Measurements from ENCODE around the gene HTR1B.

The HTR1B gene, protein sequence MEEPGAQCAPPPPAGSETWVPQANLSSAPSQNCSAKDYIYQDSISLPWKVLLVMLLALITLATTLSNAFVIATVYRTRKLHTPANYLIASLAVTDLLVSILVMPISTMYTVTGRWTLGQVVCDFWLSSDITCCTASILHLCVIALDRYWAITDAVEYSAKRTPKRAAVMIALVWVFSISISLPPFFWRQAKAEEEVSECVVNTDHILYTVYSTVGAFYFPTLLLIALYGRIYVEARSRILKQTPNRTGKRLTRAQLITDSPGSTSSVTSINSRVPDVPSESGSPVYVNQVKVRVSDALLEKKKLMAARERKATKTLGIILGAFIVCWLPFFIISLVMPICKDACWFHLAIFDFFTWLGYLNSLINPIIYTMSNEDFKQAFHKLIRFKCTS

DNA sequence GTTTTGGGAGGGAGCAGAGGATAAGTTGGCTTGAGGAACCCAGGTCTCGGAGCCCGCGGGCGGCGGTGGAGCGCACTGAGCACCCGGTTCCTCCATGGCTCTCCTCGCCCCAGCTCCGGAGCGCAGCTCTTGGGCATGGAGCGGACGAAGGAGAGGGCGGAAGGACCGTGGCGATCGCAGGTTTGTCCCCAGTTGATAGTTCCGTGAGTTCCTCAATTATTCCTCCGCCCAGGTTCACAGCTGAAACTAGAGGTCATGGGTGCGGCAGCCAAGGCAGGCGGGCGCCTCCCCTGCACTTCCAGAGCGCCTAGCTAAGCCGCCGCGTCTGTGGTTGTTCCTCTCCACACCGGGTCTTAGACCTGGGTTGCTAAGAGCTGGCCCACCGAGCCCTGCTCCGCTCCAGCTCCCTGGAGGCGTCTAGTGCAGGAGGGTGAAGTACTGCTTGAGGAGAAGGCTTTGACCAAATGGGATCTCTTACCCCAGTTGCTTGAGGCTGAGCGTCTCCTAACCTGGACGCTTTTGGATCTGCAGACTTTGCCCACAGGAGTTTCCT, at the start of gene HTR1B:
Gene HTR1B (minus strand): TSS at position 184 of the 553 bp plus-strand sequence. CDS start 88 bp downstream, at position 96.
- no peak for DNase-seq

DNA sequence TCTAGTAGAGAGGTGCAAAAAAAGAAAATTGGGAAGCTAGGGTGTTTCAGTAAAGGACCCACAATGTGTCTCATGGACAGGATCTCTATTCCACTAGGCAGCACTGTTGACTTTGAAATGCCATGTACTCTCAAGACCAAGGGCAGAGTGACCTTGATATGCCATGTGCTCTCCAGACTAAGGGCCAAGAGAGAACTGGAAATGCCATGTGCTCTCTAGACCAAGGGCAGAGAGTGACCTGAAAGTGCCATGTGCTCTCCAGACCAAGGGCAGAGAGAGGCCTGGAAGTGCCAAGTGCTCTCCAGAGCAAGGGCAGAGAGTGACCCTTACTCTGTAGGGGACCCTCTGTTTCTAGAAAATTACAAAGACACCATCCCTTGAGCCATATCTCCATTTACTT, 49.3 kb upstream of the HTR1B start:
- DNase-seq = no peak

DNA sequence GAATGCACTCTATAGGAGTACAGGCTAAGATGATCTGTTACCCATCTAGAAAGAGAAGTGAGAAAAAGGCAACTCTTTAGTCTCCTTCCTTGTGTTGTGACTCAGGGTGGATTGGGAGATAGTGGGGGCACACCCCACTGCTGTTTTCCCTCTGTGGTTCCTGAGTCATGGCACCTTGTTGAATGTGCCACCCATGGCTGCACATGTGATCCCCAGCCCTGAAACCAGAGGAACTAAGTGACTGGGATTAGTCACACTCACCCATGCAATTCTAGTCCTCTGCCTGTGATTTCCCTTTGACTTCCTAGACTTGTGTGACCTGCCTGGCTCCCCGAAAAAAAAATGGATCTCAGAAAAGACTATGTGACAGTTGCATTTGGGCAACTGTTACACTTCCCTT, 48.6 kb upstream of the HTR1B start:
- DNase-seq = no peak

DNA sequence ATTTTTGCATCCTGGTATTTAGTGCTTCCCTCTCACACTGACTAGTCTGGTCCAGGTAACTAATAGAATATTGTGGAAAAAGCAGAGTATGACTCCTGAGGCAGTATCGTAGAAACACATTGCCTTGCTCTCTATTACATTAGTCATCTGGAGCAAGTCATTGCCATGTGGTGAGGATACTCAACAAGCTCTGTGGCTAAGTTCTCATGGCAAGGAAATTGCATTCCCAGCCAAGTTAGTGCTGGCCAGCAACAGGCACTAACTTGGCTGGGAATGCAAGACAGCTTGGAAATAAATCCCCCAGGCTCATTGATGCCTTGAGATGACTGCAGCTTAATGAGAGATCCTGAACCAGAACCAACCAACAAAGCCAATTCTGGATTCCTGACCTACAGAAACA, 39.7 kb upstream of the HTR1B start:
- no peak for DNase-seq

DNA sequence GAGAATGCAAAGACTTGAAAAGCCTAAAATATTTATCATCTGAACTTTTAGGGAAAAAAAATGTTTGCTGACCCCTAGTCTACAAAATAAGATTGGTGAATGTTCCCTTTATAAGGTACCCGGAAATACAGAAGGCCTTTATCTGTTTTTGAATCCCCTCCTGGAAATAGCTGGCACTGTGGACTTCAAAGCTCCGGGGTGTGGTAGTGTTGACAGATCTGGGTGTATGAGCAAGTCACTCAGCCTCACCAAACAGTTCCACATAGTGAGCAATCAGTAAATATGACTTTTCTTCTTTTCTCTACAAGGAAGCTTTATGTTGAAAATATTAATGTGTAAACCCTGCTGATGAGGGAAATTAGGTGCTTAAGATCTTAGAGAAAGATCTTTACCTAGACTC, 29.2 kb upstream of the HTR1B start:
- no peak for DNase-seq

DNA sequence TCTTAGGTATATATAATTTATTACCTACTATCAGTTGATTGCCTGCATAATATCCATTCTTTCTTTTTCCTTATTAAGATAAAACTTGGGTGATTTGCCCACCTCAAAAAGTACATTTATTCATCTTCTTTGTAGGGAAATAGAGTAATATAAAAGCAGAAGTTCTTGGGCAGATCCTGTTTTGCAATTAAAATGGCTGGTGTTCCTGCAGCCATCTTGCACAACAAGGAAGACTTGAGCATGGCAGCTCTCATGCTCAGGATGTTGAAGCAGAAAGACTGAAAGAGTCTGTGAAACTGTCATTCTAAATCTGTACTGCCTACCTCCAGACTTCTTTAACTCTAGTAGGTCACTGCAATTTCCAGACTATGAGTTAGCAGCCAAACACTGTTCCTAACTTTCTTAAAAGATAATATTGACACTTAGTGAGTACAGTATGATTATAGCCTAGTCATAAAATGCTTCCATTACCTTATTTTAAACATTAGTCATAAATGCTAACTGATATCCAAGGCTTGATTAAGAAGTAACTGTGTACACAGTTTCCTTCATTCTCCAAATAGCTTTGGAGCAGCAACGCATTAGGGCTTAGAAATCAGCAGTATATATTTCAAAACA, 24.6 kb upstream of the HTR1B start:
- DNase-seq = no peak

DNA sequence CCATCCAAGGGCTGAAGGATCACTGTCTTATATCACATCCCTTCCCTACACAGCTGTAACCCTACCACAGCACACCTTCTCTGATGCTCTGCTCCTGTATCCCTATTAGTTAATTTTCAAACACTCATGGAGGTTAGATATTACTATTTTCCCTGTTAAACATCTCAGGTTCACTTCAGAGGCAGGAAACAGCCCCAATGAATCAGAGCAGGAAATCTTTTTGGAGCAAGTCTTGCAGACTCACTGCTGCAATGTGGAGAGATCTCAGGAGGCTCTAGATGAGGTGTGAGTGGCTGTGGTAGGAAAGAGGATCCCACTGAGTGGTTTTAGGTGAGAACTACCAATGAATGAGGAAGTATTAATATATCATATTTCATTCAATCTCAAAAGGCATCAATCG, 19.7 kb upstream of the HTR1B start:
- DNase-seq = no peak

DNA sequence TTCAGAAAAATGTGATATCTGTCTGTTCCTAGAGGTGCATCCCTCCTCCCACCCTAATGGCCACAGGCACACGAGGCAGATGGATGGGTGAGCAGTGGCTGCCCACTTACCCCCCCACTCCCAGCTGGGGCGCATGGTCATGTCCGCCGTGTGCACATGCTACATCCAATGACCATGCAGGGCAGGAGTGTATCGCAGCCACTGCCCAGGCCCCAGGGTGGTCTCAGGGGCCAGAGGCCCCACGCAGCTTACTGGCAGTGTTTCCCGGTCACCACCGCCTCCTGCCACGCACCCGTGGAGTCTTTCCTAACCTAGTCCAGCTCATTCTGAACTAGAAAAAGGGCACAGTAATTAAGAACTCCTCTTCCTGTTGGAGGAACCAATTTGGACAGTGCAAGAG, 11.7 kb upstream of the HTR1B start:
- no peak for DNase-seq

DNA sequence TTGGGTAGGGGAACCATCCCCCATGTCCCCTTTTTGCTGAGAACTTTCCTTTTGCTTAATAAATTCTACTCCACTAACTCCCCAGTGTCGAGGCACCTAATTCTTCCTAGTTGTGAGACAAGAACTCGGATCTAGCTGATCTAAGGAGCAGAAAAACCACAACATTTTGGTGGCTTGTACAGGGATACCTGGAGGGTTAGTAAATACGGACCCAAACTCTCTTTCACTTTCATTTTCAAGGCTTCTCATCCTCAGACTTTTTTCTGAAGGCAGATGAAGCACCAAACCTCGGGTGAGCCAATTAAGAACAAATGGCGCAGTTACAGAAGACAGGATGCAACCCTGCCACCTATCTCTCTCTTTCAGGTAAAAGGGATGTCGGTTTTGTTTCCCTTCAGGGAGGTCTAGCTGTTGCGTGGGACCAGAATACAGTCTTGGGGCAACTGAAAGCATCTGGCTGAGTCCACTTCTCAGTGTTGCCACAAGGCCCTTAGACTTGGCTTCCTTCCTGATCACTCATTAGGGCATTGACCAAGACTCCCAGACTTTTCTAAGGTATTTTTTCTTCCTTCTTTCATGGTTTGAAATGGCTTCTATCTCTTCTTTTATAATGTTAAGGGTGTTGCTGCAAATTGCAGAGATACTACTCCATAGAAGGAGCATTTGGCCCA, 11.1 kb upstream of the HTR1B start:
- no peak for DNase-seq

DNA sequence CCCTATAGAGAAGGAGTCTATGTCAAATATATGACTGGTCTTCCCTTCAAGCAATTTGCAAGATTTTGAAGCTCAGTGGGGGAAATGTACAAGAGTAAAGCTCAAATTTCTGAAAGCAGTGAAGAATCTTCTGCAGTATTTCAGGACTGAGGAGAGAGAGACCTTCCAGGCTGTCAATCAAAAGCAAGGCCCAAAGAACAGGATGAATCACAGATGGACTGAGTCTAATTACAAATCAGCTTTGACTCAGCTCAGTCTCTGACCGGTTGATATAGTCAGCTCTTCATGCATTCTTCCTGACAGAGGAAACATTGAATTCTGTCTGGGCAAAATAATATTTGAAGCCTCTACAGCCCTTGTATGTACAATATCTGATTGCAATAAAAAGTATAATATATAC, 7.7 kb upstream of the HTR1B start:
- DNase-seq = no peak

DNA sequence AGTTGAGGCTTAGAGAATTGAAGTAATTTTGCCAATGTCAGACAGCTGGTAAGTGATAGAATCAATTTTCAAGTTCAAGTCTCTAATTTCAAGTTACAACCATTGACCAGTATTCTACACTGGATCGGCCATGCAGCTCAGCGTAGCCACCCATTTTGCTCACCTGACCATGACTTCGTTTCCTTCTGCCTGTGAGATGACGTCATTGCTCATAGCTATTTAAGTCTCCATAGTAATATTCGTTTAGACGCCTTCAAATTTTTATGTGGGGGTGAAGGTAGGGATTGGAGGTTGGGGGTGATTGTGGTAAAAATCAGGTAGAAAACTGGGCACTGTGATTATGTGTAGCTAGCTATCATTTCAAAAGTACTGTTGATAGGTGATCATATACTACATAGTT, 5.6 kb upstream of the HTR1B start:
- DNase-seq = no peak

DNA sequence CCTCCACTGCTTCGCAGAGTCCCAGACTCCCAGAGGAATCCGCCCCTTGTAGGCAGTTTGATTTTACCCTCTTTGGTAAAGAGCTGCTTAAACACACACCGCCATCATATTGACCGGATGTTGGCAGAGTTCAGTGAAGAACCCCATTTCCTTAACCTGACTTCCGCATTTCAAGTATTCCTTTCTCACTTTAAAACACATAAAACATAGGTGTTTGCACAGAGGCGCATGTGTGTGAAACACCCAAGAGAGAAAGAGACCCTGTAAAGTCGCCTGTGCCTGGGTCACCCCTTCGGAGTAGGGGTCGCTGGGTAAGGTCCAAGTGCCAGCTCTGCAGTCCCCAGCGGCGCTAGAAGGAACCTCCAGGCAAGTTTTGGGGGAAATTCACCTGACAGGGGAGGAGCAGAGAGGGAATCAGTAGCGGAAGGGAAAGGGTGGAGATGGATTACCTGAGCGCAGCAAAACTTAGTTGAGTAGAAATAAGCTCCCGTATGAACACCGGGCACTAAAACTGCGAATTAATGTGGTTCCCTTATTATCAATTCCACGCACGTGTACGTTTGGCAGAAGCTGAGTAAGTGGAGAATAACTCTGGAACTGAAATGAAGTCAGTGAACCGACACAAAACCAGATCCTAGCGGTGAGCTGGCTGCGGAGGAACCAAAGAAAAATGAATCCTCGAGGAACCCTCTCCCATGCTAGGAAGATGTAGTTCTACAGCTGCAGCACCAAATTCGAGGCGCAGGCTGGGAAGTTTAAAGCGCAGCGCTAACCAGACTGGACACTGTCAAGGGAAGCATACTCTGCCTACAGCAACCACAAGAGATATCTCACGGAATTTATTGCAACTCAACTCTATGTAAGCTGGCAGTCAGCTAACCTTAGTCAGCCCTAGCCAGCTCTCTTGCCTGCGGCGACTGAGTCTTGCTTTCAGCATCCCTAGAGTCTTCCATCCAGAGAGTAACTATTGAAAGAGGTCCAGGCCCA, 3.5 kb upstream of the HTR1B start:
- no peak for DNase-seq

DNA sequence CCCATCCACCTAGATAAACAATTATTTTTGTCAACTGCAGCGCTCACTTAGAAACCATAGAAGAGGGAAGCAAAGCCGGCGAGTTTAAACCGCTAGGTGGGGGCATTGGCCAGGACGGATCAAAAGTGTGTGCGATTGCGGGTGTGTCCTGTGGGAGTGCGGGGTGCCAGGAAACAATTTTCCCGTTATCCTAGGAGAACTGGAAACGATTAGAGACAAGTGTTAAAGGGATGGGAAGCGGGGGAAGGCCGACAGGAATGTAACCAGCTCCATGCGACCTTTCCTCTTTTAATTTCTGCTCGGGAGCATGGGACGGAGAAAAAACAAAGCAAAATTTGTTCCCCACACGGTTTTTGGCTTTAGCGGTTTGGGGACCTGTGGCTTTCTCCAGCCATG, 2.8 kb upstream of the HTR1B start:
- no peak for DNase-seq

DNA sequence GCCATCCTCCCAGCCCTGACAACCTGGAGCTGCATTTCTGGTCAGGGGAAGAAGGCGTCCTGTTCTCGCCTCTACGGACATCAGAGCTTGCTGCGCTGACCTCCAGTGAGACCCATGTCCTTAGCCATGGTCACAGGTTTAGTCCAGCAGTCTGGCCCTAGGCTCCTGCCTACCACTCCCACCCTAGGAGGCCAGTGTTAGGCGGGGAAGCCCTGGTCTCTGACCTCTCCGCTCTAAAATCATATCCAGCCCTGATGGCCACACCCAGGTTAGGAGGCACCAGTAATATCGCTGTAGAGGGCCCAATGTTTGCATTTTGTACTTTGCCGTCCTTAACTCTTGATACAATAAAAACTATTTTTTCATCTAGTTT, 1.2 kb upstream of the HTR1B start:
- no peak for DNase-seq

DNA sequence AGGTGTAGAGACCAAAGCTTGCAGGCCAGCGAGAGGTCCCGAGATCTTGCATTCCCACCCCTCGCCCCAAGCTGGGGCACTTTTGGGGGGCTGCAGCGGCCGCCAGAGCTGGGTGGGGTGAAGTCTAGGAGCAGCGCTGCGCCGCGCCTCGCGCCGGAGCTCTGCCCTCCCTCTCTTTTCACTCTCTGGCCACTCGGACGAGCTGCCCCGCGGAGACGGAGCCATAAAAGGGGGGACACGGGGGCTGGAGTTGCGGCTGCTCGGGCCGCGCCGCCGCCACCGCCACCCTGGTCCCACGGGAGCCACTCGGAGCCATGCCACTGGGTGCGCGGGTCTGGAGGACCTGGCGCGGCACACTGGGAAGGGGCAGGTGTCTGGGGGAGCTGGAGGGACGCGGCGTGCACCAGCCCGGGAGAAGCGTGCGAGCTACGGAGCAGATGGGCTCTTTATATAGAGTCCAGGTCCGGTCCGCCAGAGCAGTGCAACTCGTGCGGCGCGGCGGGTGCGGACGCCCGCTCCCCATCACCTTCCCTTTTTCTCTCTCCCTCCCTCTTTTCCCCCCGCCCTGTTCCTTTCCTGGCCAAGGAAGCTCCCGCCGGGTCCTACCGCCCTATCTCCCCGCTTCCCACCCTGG, 687 bp upstream of the HTR1B start:
- no peak for DNase-seq

DNA sequence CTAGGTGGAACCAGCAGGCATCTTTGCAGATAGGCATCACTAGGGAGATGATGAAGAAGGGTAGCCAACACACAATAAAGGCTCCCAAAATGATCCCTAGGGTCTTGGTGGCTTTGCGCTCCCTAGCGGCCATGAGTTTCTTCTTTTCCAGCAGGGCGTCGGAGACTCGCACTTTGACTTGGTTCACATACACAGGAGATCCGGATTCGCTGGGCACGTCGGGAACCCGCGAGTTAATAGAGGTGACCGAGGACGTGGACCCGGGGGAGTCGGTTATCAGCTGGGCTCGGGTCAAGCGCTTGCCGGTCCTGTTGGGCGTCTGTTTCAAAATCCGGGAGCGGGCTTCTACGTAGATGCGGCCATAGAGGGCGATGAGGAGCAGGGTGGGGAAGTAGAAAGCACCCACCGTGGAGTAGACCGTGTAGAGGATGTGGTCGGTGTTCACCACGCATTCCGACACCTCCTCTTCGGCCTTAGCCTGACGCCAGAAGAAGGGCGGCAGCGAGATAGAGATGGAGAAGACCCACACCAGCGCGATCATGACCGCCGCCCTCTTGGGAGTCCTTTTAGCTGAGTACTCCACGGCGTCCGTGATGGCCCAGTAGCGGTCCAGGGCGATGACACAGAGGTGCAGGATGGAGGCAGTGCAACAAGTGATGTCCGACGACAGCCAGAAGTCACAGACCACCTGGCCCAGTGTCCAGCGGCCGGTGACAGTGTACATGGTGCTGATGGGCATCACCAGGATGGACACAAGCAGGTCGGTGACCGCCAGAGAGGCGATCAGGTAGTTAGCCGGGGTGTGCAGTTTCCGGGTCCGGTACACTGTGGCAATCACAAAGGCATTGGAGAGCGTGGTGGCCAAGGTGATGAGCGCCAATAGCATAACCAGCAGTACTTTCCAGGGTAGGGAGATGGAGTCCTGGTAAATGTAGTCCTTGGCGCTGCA, 658 bp downstream of the HTR1B start:
- no peak for DNase-seq

DNA sequence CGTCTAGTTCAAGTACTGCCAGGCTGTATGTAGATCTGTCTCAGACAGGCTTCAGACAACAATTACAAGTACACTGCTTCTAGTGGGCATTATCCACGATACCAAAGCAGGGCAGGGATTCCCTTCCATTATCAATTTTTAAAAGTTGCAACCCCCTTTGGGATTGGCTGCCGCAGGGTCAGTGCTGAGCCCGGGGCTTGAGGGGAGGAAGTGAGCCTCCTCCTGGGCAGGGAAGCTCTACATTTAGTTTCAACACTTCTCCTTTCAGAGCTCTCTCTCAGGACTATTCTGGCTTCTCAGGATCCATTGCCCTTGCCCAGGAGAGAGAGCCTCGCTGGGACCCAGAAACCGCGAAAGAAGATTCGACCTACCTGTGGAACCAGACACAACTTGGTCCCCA, 1.5 kb downstream of the HTR1B start:
- DNase-seq = no peak

DNA sequence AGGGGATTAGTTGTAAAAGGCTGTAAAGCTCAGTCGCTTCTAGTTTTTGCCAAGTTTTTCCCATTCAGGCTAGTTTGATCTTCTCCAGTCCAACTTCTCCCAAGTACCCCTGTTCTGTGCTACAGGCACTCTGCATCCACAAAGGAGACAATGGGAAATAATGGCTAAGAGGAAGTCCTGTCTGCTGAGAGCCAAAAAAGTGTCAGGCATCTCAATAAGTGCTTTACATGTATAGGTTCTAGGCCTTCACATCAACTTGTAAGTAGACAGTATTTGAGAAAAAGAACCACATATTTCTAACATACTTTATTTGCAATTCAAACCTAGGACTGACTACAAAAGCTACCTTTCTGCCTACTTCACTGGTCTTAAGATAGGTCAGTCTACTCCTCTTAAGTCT, 4.9 kb downstream of the HTR1B start:
- no peak for DNase-seq

DNA sequence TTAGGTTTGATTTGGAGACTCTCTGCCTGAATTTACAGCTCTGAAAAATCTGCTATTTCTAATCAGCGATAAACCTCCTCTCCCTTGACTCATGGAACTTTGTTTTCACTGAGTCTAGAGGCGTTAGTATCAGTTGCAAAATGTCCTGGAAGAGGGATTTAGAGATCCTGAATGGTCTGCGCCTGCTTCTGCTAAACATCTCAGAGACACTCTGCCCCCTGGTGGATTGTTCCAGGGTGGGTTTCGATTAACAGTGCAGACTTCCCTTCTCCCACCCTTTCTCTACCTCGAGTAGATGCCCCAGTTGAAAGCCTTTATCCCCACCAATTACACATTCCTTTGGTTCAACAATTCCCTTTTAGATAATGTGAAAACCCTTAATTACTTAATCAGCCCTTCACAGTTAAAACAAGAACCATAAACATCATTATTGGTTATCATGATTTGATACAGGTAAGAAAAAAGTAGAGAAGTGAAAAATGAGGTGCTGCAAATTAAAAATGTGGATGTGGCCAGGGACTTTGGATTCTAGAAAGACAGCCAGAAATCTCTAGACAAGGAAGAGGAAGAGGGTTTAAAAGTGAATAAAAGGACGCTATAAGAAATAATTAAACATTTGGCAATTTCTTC, 5.5 kb downstream of the HTR1B start:
- DNase-seq = peak; percentile 39

DNA sequence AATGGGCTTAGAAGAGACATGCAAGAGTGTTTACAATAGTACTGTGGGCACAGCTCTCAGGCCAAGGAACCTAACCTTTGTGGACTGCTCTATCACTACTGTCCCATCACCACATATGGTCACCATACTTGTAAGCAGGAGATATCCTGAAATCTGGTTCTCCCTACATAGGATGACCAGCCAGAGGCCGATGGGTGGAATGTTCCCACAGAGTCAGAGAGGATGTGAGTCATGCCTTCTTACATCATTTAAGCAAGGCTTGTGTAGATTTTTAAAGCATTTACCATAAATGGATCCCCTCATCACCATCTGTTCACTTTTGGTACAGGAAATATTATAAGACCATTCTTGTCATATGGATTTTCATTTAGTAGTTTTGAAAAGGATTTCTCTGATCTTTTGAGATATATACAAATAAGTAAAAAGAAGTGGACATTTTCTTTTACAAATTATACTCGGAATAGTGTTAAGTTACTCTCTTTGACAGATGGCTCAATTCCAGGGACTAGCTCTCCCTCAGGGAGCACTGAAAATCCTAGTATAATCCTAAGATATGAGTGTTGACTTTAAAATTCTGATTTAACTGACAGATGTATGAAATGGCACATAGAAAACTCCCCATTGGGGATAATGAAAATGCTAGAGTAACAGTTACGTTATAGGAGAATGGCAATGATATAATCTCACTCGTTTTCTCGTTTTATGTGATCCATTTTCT, 6.6 kb downstream of the HTR1B start:
- DNase-seq = no peak

All from stimulated activated CD4-positive, alpha-beta T cell treated with anti-CD3 and anti-CD28 coated beads, Interleukin-4, amount 100 ng/mL, for 24 hours (primary cell).